NCI-H1694 (cell line): ENCODE data around the gene SERTM2.
A peak's percentile ranks its signal among the peaks of the same experiment; 100 is the strongest.
"Not testable (repeated sequence)": the region's sequence is repeated elsewhere in the genome, so short reads cannot be mapped to it uniquely, and the experiment has no call there.

Experiments used
- DNase-seq: peaks from one replicate; lab custom pipeline; 2025; lab: John Stamatoyannopoulos, UW

SERTM2 gene

DNA sequence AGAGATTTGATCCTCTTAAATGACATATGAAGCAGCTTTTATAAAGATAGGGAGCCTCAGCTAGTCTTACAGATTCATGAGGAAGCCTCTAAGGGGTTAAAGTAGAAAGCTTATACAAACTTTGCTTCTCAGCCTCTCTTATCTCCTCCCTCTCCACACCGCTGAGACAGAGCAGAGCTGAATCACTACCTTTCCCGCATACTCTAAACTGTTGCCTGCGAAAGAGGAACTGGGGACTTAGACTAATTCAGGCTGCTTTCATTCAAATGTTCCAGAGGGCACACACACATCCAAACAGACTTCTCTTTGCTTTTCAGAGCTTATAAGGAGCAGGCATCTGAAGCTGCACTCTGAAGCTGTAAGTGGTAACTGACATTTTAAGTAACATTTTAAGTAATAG is at the start of gene SERTM2:
Gene SERTM2 (plus strand): TSS at position 169 of the 400 bp plus-strand sequence. CDS start 7,213 bp downstream, outside the sequence.
- DNase-seq: no peak

DNA sequence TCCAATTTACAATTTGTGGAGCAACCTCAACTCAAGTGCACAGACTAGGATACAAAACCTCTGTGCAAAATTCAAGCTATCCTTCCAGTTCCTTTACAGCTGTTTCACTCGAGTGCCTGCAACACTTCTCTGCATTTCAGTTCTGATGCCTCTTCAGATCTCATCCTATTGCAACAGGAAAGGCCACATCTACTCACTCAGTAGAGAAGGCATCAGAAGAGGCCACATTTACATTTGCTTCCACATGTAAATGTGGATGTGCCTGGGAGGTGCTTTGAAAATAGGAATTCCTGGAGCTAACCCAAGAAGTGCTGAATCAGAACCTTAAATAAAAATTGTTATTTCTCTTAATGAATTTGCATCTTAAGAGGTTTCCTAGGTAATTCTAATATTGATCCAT is 45.8 kb upstream of the SERTM2 start:
- no peak for DNase-seq

DNA sequence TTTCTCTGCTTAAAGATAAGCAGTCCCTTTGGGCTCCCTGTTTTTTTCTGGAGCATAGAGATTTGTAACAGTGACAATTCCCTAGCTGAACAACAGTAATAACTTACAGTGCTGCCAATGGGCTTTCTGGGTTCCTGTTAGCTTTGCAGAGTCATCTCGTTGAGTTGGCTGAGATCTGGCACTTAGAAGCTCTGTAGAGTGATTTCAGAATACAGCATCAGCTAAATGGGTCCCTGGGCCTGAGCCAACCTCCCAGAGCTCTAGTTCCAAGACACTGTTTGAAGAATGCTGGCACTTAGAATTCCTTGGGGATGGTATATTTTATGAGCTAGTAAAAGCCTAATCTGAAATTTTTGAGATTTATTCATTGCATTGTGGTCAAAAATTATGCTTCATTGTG is 43.5 kb upstream of the SERTM2 start:
- no peak for DNase-seq

DNA sequence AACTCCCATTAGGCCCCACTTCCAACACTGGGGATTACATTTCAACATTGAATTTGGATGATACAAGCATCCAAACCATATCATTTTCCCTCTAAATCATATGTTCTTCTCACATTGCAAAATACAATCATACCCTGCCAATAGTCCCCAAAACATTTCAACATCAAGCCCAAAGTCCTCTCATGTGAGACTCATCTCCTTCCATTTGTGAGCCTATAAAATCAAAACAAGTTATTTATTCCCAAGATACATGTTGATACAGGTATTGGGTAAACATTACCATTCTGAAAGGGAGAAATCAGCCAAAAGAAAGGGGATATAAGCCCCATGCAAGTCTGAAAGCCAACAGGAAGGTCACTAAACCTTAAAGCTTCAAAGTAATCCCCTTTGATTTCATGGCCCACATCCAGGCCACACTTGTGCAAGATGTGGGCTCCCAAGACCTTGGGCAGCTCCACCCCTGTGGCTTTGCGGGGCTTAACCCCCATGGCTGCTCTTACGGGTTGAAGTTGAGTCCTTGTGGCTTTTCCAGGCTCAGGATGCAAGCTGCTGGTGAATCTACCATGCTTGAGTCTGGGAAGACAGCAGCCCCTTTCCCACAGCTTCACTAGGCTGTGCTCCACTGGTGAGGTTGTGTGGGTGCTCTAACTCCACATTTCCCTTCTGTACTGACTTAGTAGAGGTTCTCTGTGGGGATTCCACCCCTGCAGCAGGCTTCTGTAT is 40.6 kb upstream of the SERTM2 start:
- no peak for DNase-seq

DNA sequence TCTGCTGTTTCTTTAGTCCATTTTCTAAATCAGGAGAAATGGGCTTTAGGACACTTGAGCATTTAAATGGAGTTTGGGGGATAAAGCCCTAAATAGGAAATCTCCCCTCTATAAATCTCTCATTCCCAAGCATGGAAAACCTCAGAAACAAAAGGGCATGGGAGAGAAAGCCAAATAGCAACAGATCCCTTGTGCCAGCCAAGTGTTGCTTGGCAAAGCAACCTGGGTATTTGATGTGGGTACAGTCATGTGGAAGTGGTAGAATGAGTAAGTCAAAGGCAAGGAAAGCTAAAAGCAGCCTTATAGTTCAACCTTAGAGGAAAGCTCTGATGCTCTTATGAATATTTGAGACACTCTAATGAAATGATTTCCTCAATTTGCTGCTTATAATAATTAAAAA is 29.5 kb upstream of the SERTM2 start:
- no peak for DNase-seq

DNA sequence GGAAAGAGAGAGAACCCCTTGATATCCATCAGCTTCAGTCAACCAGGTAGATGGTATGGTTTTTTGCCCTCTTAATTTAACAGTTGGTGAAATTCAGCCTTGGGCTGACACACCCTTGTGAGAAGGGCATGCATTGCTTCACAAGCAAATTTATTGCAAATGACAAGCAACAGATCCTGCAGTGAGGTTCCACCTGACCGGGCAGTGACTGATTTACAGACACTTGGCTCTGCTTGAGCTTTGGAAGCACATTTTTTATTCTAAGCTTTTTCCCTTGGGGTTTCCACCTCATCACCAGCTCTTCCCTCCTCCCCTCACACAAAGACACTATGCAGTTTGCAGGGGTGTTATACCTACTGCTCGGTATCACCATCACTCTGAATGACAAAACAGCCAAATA is 28.3 kb upstream of the SERTM2 start:
- no peak for DNase-seq

DNA sequence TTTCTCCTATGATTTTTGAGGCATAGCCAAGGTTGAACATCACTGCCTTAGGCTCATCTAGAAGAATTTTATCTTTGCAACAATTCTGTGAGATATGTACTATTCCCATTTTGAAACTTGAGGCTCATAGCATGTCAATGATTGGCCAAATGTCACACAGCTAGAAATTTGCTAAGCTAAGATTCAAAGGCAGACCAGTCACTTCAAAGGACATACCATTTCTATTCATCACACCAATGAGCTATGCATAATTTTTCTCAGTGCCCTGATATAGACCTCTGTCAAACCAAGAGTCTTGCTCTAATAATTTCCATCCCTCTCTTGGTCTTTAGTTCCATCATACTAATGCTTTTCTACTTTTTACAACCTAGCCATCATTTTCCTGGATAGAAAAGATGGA is 27.6 kb upstream of the SERTM2 start:
- DNase-seq: no peak

DNA sequence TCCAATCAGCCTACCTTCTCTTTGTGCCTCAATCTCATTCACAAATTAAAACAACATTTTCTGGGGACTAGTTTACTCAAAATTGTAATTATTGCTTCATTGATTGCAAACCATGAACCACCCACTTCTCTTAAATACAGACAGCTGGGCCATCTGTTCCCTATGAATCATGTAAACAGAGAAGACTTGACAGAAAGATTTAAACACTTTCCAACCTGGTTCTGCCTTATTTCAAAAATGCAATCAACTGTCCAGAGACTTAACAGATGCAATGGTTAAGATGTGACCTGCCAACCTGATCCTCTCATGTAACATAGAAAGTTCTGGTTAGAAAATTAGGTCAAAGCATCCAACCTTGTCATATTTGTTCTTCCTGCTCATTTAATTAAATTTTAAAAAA is 20.8 kb upstream of the SERTM2 start:
- no peak for DNase-seq

DNA sequence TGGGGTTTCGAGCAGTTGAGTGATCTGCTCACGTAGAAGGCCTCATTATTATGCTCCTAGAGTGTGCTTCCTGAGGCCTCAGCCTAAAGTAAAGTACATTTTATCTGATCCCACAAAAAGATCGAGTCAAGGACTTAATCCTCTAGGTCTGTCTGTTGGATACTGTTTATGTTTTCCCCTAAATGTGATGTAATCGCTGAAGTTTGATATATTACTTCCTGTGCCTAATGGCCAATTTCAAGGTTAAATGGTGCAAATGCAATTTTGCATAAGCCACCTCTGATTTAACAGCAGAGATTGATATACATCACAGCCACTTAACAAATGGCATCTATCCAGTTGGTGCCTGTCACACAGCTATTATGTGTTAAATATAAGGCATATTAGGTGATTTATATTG is 19.4 kb upstream of the SERTM2 start:
- no peak for DNase-seq

DNA sequence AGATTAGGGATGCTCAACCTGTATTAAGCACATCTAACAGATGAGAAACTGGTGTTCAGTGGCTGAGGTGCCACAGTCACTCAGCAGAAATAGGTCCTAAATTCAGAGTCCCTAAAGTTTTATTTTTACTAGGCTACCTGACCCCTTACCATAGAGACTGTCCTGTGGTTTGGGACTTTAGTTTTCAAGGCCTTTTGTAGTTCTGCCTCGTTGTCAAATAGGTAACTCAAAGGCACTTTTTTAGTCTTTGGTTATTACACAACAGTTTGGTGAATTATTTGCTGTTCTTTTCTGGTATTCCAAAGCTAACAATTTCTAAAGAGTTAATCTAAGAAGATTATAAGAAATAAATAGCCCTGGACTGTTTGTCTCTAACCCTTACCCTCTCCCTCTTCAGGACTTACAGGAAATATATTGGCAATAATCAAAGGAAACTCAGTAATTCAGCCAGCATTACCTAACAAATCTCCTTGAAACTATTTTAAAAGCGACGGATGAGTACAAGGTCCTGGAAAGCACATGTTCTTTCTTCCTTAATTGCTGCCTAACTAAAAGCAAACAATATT is 12.8 kb upstream of the SERTM2 start:
- DNase-seq: no peak

DNA sequence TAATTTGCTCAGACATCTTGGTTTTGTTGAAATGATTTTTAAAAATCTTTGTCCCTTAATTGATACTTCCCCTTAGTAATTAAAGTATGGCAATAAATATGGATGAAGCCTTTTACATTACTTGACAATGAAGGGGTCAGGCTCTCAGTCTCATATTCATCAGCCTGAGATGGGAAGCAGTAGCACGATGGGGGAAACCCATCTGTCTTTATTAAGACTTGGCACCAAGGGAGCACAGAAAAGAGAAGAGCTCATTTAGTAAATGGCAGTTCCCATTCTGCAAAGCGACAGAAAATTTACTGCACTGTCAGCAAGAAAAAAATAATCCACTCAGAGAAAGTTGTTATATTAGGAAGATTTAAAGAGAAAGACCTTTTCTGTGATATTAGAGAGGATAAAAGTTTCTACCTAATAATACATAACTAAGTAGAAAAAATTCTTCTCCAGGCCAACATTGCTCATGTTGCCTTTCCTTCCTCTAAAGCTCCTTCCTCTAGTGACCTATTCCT is 7.9 kb upstream of the SERTM2 start:
- no peak for DNase-seq

DNA sequence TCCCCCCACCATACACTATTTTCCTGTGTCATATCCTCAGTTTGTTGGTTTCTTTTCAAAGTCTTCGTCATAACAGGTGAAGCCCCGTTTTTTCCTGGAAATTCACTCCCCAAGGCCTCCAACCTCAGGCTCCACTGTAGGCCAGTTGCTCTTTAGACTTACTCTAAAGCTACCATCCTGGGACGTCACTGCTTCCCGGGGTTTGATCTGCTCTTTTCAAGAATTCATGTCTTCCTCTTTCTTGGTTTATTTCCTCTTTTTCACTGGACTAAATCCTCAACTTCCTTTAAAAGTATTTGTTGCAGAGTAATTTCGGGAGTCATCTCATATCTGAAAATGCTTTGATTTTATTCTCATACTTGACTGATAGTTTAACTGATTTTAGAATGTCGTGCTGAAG is 6.5 kb upstream of the SERTM2 start:
- no peak for DNase-seq

DNA sequence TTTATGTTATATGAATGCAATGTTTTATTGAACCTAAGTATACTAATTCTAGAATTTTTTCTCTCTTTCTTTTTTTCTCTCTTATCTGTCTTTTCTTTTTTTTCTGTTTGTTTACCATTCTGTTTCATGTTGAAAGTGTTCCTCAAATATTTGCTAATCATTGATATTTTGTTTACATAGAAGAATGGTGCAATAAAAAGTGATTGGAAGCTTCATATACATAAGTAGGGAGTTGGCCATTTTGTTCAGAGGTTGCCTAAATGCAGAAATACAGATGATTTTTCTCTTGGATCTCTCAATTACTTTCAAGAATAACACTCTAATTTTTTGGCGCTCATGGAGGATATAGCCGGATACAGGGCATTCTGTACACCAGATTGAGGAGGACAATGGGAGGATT is 5.7 kb upstream of the SERTM2 start:
- no peak for DNase-seq

DNA sequence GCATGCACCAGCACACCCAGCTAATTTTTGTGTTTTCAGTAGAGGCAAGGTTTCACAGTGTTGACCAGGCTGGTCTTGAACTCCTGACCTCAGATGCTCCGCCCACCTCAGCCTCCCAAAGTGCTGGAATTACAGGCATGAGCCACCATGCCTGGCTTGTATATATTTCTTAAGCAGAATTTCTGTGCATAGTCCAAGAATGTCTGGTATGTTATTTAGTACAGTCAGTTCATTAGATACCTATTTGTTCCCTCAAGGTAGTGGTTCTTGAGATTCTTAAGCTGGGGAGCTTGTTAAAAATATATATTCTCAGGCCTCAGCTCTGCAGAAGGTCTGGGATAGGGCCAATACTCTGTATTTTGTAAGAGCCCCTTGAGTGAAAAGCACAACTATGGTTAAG is 4.6 kb upstream of the SERTM2 start:
- DNase-seq: no peak

DNA sequence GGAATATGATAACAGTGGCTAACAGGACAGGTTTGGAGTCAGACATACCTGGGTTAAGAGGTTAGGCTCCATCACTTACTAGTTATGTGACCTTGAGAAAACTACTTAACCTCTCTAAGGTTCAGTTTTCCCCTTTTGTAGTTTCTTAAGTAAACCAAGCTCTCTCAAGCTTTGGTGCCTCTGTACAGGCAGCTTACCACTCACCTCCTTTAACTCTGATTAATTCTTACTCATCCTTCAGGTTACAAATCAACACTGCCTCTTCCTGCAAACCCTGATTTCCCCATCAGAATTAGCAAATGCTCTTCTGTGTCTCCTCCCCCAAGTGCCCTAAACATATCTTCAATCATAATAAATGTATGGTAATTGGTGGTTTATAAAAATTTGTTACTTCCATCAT is 3.5 kb upstream of the SERTM2 start:
- no peak for DNase-seq

DNA sequence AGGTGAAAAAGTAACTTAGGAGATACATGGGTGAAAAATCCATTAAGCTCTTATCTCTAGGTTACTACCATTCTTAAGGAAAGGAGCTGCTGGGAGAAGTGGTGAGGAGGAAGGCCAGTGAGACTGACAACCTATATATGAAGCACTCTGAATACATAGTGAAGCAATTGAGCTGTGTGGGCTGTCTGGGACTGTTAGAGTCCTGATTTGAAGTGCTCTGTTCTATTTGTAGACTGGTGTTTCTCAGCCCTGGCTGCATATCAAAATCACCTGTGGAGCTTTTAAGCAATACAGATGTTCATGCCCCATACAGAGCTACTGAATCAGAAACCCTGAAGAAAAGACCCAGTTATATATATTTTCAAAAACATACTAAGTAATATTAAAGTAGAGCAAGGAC is 3.9 kb downstream of the SERTM2 start:
- DNase-seq: no peak

DNA sequence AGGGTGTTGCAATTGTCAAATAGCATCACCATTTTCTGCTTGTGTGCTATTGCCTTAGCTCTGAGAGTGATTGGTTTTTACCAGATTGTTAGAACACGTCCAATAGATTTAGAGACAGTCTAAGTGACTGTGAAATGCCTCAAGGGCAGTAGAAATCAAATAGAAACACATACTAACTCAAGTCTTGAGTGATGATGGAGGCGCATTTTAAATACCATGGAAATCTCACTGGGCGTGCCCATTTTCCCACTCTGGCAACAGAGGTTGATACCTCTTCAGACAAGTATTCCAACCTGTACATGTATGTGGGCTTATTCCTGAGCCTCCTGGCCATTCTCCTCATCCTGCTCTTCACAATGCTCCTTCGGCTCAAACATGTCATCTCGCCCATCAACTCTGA is 7.2 kb downstream of the SERTM2 start:
- no peak for DNase-seq

DNA sequence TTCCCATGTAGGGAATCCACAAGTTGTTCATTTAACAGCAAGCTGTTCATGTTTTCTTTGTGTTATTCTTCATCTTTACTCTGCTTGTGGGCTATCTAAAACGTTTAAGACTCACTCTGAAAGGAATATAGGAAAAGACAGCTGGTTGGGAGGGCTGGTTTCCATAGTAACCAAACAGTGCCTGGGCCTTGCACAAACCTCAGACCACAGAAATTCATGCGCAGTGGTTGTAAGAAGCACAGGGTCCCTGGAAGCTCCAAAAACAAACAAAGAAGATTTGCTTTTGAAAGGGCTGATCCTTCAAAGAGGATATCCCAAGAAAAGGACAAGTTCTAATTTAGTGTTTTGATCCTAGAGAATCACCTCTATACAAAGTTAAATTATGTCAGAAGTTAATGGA is 7.8 kb downstream of the SERTM2 start:
- peak; percentile 69 for DNase-seq

DNA sequence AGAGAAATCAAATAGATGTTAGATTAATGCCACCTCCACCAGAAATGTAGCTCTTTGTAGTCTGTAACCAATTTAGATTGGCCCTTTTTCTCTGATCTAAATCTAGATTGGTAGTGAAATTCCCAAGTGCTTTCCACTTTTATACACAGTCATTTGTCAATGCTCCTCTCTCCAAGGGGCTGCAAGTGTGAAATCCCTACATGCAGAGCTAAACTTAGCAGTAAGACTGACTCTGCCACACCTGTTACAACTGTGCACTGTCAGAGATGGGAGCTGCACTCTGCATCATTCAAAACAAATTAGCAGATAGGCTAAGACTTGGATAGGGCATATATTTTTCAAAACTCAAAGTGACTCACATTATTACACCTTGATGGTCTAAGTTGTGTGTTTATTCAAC is 9.1 kb downstream of the SERTM2 start:
- DNase-seq: no peak

DNA sequence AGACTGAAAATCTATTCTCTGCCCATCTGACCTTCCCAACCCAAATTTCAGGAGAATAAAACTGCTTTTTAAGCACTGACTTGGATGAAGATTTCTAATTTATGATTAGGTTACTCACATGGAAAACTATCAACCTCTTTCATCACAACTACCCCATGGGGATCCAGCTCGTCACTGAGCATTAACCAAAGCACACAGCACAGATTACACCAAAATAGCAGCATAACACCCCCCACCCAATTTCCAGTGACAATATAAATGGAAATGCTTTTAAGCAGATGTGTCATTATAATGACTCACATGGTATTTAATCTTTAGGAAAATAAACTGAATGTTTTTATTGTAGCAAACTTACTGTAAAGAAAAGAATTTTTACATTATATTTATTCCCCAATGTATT is 9.7 kb downstream of the SERTM2 start:
- DNase-seq: no peak

DNA sequence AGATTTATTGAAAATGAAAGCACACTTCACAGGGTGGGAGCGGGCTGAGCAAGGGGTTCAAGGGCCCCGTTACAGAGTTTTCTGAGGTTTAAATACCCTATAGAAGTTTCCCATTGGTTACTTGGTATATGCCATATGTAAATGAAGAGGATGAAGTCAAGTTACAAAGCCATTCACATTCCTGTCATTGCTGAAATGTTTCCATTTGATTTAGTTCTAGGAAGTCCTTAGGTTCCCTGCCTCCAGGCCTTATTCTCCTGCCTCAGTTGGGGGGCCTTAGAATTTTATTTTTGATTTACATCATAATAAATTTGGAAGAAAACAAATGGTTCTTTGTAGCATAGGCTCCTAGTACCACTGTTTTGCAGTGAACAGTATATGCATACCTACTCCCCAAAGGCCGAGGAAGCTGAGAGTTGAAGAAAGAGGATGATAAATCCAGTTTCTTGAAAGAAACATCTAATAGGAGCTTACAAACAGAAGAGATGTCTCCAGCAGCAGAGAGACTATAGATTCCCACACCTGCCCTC is 31.8 kb downstream of the SERTM2 start:
- DNase-seq: no peak

DNA sequence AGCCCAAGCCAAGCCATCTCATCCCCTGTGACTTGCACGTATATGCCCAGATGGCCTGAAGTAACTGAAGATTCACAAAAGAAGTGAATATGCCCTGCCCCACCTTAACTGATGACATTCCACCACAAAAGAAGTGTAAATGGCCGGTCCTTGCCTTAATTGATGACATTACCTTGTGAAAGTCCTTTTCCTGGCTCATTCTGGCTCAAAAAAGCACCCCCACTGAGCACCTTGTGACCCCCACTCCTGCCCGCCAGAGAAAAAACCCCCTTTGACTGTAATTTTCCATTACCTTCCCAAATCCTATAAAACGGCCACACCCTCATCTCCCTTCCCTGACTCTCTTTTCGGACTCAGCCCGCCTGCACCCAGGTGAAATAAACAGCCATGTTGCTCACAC is 37.8 kb downstream of the SERTM2 start:
- not testable (repeated sequence) for DNase-seq

DNA sequence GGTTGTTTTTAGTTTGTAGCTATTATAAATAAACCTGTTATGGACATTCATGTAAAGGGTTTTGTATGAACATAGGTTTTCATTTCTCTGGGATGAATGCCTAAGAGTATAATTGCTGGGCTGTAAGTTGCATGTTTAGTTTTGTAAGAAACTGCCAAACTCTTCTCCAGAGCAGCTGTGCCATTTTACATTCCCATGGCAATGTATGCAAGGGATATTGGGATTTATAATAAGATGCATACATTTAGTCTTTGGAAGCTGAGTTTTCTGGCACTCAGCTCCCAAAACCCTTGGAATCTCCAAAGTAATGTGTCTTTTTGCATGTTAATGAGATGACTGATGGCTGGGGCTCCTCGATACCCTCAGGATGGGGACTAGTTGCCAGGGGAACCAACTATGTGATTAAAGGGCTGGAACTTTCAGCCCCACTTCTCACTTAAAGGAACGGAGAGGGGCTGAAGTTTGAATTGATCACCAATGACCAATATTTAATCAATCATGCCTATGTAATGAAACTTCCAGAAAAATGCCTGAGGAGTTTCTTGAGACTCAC is 44.0 kb downstream of the SERTM2 start:
- no peak for DNase-seq
